Large intestine (tissue), 3 donors: Measurements from ENCODE around the gene WWOX. TPM values are rescaled to one million over a fixed set of nuclear protein-coding genes. Genes with fewer than 3 reads are reported as not detected.
A peak's percentile ranks its signal among the peaks of the same experiment; 100 is the strongest.

Experiments
- DNase-seq, 2 donors: peaks; one replicate each; pipeline versions ENCODE4 v3.0.0 to v3.0.0-alpha.2; 2013
- H3K27ac ChIP-seq: one replicate; pipeline ENCODE4 v1.5.1; 2013; ENCODE audit warnings: low read length
- H3K27me3 ChIP-seq: 2 replicates; pipeline ENCODE4 v1.6.1; 2013; ENCODE audit warnings: low read length; ENCODE audit not compliant: control insufficient read depth, insufficient read depth
- H3K36me3 ChIP-seq: 2 replicates; pipeline ENCODE4 v1.6.1; 2013; ENCODE audit warnings: low read length; ENCODE audit not compliant: control insufficient read depth, insufficient read depth
- H3K4me1 ChIP-seq: one replicate; pipeline ENCODE4 v1.6.1; 2013; ENCODE audit warnings: low read length; ENCODE audit not compliant: control insufficient read depth, insufficient read depth
- H3K4me3 ChIP-seq: one replicate; pipeline ENCODE4 v1.5.1; 2013; ENCODE audit warnings: low read length
- H3K9me3 ChIP-seq: one replicate; pipeline ENCODE4 v1.6.1; 2013; ENCODE audit warnings: mild to moderate bottlenecking, low read depth, low read length, moderate library complexity; ENCODE audit not compliant: control insufficient read depth
- WGBS: methylation state at CpG from one replicate; pipeline ENCODE4 v1.1.5; 2013; ENCODE audit warnings: low lambda C conversion rate; ENCODE audit not compliant: insufficient coverage; 5-methylcytosine and 5-hydroxymethylcytosine counted together
- polyA plus RNA-seq: library from polyadenylated mRNA; unstranded; fragments of 120-200 nt; gene quantifications from one replicate; pipeline ENCODE4 v1.2.1, GENCODE V29; 2013

Gene WWOX
- polyA plus RNA-seq, 1 donor, result 16.2 TPM

DNA sequence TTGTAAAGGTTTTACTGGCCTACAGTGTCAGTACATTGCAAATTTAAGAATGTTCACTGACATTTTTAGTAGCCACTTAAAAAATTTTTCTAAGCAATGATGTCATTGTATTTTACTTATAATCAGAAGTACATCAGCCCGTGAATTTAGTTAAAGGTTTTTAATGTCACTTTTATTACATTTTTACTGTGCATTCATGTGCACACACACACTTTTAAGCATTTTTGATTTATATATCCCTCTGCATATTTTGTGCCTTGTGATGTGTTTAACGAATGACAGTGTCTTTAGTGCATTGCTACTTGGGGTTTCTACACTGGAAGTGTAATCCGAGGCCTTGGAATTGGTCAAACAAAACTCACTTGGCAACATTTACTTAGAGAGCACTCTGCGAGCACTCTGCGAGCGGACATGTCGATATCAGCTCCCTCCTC lies 190.4 kb downstream of the WWOX start:
- H3K4me1 ChIP-seq, result peaks cover 21% of the 10 kb centered on the region
- DNase-seq, result no peak
- H3K9me3 ChIP-seq, result no peaks in the 10 kb centered on the region
- no peaks in the 10 kb centered on the region for H3K27me3 ChIP-seq
- no peak overlapping the region for H3K27ac ChIP-seq
- H3K36me3 ChIP-seq, result no peaks in the 10 kb centered on the region
- H3K4me3 ChIP-seq, result no peak overlapping the region
- WGBS, result 83% methylated on average over 1 of the region's 7 CpGs

DNA sequence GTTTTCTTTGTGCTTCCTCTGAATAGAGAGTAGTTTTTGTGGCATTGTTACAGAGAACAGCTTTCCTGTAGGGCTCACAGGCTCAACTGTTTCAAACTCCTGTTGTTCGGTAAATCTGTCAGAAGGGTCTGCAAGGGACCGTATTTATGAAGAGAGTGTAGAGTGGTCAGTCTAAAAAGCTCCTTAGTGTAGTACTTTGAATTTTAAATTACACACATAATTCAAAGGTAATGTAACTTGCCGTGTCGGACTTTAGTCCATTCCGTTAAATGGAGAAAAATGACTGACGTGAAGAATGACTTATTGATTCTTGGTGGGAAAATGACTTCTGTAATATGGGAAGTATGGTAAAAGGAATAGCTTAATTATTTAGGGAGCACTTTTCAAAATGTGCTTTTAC lies 190.9 kb downstream of the WWOX start:
- WGBS, result 54% methylated on average over 4 of the region's 6 CpGs
- Histone ChIP-seq H3K27ac (no peak overlapping the region), H3K4me3 (no peak overlapping the region), H3K9me3 (no peaks in the 10 kb centered on the region), H3K4me1 (peaks cover 18% of the 10 kb centered on the region), H3K36me3 (no peaks in the 10 kb centered on the region), H3K27me3 (no peaks in the 10 kb centered on the region)
- no peak for DNase-seq

DNA sequence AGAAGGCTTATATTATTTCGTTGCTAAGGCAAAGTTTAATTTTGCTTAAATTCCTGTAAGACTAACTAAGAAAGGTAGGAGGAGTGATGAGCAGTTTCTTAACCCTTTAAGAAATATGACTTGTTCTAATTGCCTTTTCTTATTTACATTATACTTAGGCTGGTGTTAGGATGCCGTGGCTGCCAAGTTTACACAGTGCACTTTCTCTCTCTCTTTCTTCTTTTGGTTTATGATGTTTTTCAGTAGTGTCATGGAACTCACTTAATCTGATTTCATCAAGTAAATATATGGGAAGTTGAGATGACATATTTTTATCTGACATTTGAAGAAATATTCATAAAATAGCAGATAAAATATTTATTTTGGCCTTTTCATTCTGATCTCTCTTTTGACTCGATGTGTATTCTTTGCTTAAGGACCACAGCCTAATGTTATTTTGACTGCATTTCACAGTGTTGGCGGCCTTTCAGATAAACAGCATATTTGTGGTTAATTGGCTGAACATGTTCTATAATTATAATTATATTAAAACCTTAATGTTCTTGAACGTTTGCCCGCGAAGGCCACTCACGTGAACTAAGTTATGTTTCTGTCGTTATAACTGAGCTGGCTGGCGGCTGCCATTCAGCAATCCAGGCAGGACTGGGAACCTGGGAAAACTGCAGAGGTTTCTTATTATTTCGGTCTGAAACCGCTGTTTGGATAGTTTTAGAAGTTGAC lies 191.6 kb downstream of the WWOX start:
- no peak for DNase-seq
- H3K9me3 ChIP-seq, result no peaks in the 10 kb centered on the region
- no peak overlapping the region for H3K4me3 ChIP-seq
- no peaks in the 10 kb centered on the region for H3K27me3 ChIP-seq
- 87% methylated on average over 5 of the region's 12 CpGs for WGBS
- H3K36me3 ChIP-seq, result no peaks in the 10 kb centered on the region
- peaks cover 18% of the 10 kb centered on the region for H3K4me1 ChIP-seq
- no peak overlapping the region for H3K27ac ChIP-seq

DNA sequence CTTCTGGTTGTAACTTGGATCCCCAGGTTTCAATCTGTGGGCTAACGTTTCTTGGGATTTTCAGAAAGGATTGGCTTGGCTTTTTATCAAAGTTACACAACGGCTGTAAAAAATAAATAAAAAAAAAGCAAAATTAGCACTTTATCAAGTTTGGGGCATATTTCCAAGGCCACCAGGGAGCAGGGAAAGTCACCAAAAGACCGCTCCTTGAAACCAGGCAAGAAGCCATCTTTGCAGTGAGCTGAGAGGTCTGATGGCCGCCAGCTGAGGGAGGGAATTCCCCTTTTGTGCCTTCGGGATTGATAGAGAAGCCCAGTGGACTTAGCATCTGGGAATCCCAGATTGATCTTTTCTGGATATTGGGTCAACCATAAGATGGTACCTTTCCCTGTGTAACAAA lies 192.2 kb downstream of the WWOX start:
- Histone ChIP-seq H3K9me3 (no peaks in the 10 kb centered on the region), H3K36me3 (no peaks in the 10 kb centered on the region), H3K27ac (no peak overlapping the region), H3K4me3 (no peak overlapping the region), H3K27me3 (no peaks in the 10 kb centered on the region), H3K4me1 (peaks cover 18% of the 10 kb centered on the region)
- no peak for DNase-seq
- 60% methylated on average over 1 of the region's 5 CpGs for WGBS

- Histone ChIP-seq H3K36me3 (no peaks in the 10 kb centered on the region), H3K27ac (peak overlapping the region; percentile 57), H3K27me3 (no peaks in the 10 kb centered on the region), H3K9me3 (no peaks in the 10 kb centered on the region), H3K4me3 (no peak overlapping the region), H3K4me1 (peaks cover 18% of the 10 kb centered on the region)
- WGBS, result no CpG with 5 or more reads among the region's 4 CpGs
- DNase-seq, result no peak
Observed at GRCh38 chr16:78292086-78292843, 192.8 kb downstream of the WWOX start.

- WGBS, result 100% methylated on average over 1 of the region's 1 CpG
- Histone ChIP-seq H3K27me3 (no peaks in the 10 kb centered on the region), H3K4me1 (peaks cover 20% of the 10 kb centered on the region), H3K9me3 (no peaks in the 10 kb centered on the region), H3K27ac (peak overlapping the region; percentile 57), H3K4me3 (no peak overlapping the region), H3K36me3 (no peaks in the 10 kb centered on the region)
- DNase-seq, result peak; percentile 64 to 86
Observed at GRCh38 chr16:78292844-78293380, 193.5 kb downstream of the WWOX start.

DNA sequence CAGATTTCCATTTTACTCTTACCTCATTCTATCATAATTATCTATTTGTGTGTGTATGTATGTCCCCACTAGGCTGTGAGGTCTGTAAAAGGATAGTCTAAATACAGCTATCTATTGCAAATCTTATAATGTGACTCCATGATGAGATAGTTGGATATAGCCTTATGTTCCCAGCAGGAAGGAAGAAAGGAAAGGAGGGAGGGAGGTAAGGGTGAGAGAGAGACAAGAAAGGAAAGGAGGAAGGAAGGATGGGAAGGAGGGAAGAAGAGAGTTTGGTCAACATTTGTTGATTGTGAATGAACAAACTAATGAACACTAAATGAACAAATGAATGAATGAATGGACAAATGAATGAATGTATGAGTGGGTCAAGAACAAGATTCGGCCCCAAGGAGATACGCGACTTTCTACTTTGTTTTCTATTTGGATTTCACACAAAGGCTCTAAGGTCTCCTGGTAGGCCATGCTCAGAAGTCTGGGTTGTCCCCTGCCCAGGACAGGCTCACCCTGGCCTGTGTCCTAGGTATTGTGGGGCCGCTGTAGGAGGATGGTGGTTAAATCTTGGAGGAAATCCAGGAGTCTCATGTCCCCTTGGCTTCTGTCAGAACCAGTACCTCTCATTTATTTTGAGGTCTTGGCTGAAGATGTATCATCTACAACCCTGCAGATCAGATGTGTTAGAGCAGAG lies 195.2 kb downstream of the WWOX start:
- Histone ChIP-seq H3K4me1 (peaks cover 20% of the 10 kb centered on the region), H3K4me3 (no peak overlapping the region), H3K36me3 (no peaks in the 10 kb centered on the region), H3K27ac (no peak overlapping the region), H3K27me3 (no peaks in the 10 kb centered on the region), H3K9me3 (no peaks in the 10 kb centered on the region)
- no CpG with 5 or more reads among the region's 4 CpGs for WGBS
- no peak for DNase-seq

DNA sequence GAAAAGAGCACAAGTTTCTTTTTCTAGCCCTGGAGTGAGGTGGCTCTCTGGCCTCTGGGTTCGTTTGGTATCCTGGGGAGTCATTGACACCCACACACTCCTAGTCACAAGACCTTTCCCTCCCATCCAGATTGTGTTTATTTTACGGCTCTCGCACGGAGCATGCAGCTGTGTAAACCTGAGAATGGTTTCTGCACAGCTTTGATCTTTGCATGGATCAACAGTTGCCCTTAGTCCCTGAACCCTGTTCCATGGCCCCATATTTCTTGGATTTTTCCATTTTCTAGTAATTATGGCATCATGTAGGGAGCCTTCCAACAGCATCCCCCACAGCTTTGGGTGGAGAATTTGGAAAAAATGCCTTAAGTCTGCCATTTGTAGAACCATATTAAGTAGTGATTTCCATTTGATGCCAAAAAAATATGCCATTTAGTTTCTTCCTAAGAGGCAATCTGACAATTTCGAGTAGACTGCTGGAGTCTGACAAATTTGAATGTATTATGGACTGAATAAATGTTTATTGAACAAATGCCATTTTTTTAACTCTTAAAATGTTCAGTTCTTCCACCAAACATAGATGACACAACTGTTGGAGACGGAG lies 197.7 kb downstream of the WWOX start:
- Histone ChIP-seq H3K27me3 (no peaks in the 10 kb centered on the region), H3K4me1 (peaks cover 15% of the 10 kb centered on the region), H3K36me3 (no peaks in the 10 kb centered on the region), H3K4me3 (no peak overlapping the region), H3K9me3 (no peaks in the 10 kb centered on the region), H3K27ac (no peak overlapping the region)
- peak; percentile 52 to 82 for DNase-seq
- WGBS, result 100% methylated on average over 1 of the region's 6 CpGs

GRCh38 chr16:78298986-78299385 lies 199.5 kb downstream of the WWOX start:
- H3K27me3 ChIP-seq, result no peaks in the 10 kb centered on the region
- WGBS, result no CpG with 5 or more reads among the region's 6 CpGs
- no peak overlapping the region for H3K27ac ChIP-seq
- DNase-seq, result no peak
- peaks cover 5% of the 10 kb centered on the region for H3K4me1 ChIP-seq
- no peak overlapping the region for H3K4me3 ChIP-seq
- H3K36me3 ChIP-seq, result no peaks in the 10 kb centered on the region
- H3K9me3 ChIP-seq, result no peaks in the 10 kb centered on the region

DNA sequence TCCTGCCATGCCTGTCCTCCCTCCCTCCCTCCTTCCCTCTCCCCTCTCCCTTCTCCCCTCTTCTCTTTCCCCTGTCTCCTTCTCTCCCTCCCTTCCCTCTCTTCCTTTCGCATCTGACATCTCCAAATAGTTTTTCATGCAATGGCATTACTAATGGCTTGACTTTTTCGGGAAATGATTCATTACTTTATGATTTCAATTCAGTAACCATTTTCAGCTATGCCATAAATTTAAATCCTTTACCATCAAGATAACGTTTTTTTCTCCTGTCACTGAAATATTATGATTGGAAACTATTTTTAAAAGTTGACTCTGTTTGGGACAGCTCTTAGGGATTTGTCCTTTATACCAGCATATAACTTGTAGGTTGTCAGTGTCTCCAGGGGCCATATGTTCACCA lies 201.0 kb downstream of the WWOX start:
- Histone ChIP-seq H3K4me3 (no peak overlapping the region), H3K27me3 (no peaks in the 10 kb centered on the region), H3K36me3 (no peaks in the 10 kb centered on the region), H3K4me1 (peaks cover 2% of the 10 kb centered on the region), H3K27ac (no peak overlapping the region), H3K9me3 (no peaks in the 10 kb centered on the region)
- no peak for DNase-seq
- 100% methylated on average over 3 of the region's 3 CpGs for WGBS
